GM18951 (cell line): Measurements from ENCODE around the gene CHD9.

Source experiments
- POLR2A ChIP-seq: IDR thresholded peaks from 4 replicates; pipeline ENCODE4 v1.6.1; 2011; ENCODE audit warnings: mild to moderate bottlenecking; ENCODE audit not compliant: insufficient read length, insufficient read depth; ENCODE audit errors: extremely low read depth
- in situ Hi-C: fragments of 300-500 bp; cut with MboI; formaldehyde crosslinking; loops from one replicate; pipeline ENCODE4 v1.12.0; 2022; ENCODE audit warnings: low sequenced_read_pairs, mixed read lengths, inconsistent platforms; ENCODE audit not compliant: unreplicated experiment

CHD9 gene

GRCh38 chr16:53129281-53130158, 74.7 kb downstream of the CHD9 start:
- in situ Hi-C loops, result loop anchor here (10.0 kb wide), 1 partner anchor 65 kb away; no protein-coding TSS in a partner anchor
- no peak for TF ChIP-seq POLR2A

- in situ Hi-C loops, result no loop called here
- peak; percentile 73 for TF ChIP-seq POLR2A
Measured at GRCh38 chr16:53130159-53131049, 75.6 kb downstream of the CHD9 start.

- TF ChIP-seq POLR2A, result peak; percentile 41
- in situ Hi-C loops, result no loop called here
Measured at GRCh38 chr16:53131050-53131362, 76.2 kb downstream of the CHD9 start.

- TF ChIP-seq POLR2A, result no peak
- in situ Hi-C loops, result no loop called here
Measured at GRCh38 chr16:53131363-53132071, 76.7 kb downstream of the CHD9 start.

GRCh38 chr16:53132406-53132805, 77.6 kb downstream of the CHD9 start:
- in situ Hi-C loops, result no loop called here
- no peak for TF ChIP-seq POLR2A

- no peak for TF ChIP-seq POLR2A
- in situ Hi-C loops, result no loop called here
Measured at GRCh38 chr16:53135329-53135728, 80.5 kb downstream of the CHD9 start.

GRCh38 chr16:53142823-53143568, 88.2 kb downstream of the CHD9 start:
- in situ Hi-C loops, result no loop called here
- TF ChIP-seq POLR2A, result no peak

- no peak for TF ChIP-seq POLR2A
- in situ Hi-C loops, result no loop called here
Measured at GRCh38 chr16:53147500-53148065, 92.8 kb downstream of the CHD9 start.

- no peak for TF ChIP-seq POLR2A
- in situ Hi-C loops, result no loop called here
Measured at GRCh38 chr16:53150769-53151168, 96.0 kb downstream of the CHD9 start.

- in situ Hi-C loops, result no loop called here
Measured at GRCh38 chr16:53152329-53152728, 97.5 kb downstream of the CHD9 start.

GRCh38 chr16:53153130-53153529, 98.3 kb downstream of the CHD9 start:
- in situ Hi-C loops, result no loop called here
- TF ChIP-seq POLR2A, result no peak

More at GRCh38 chr16:53152329-53152728, 97.5 kb downstream of the CHD9 start:
- TF ChIP-seq POLR2A, result no peak

- in situ Hi-C loops, result no loop called here
- TF ChIP-seq POLR2A, result no peak
Measured at GRCh38 chr16:53154513-53154912, 99.7 kb downstream of the CHD9 start.
